ENCODE measurements around the gene NCAM2.

DNA sequence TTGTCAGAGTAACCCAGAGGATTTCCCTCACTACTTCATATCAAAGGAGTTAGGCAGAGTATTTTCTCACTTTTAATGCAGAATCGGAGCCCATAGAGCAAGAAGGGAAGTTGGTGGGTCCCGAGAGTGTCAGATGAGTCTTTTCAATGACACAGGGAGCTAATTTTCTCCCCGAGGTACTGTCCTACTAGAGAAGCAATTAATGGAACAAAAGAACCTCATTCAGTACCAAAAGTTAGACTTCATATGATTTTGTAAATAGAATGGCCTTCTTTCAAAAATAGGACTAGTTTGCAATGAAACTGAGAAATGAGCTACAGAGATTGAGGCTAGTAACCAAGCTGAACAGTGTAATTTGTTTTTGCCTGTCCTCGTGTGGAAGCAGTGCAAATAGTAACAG, 3.9 kb downstream of the NCAM2 start:
- TF ChIP-seq, protein P1, sequence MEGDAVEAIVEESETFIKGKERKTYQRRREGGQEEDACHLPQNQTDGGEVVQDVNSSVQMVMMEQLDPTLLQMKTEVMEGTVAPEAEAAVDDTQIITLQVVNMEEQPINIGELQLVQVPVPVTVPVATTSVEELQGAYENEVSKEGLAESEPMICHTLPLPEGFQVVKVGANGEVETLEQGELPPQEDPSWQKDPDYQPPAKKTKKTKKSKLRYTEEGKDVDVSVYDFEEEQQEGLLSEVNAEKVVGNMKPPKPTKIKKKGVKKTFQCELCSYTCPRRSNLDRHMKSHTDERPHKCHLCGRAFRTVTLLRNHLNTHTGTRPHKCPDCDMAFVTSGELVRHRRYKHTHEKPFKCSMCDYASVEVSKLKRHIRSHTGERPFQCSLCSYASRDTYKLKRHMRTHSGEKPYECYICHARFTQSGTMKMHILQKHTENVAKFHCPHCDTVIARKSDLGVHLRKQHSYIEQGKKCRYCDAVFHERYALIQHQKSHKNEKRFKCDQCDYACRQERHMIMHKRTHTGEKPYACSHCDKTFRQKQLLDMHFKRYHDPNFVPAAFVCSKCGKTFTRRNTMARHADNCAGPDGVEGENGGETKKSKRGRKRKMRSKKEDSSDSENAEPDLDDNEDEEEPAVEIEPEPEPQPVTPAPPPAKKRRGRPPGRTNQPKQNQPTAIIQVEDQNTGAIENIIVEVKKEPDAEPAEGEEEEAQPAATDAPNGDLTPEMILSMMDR (conservative IDR thresholded peaks at IDR 0.05; ENCODE audit: low read depth, low read length): no peak
- no peak for TF ChIP-seq RCOR1 (IDR thresholded peaks at IDR 0.05; ENCODE audit: insufficient replicate concordance, low read length)
- TF ChIP-seq FOS (IDR thresholded peaks at IDR 0.05; ENCODE audit: low read depth, low read length): no peak
- no peak for TF ChIP-seq POLR2A (IDR thresholded peaks at IDR 0.05; ENCODE audit: low read depth, low read length)
- no peak for TF ChIP-seq MAZ (IDR thresholded peaks at IDR 0.05; ENCODE audit: borderline replicate concordance, low read depth, low read length)
- TF ChIP-seq SMC3 (IDR thresholded peaks at IDR 0.05; ENCODE audit: low read depth, low read length): no peak
- TF ChIP-seq RAD21 (IDR thresholded peaks at IDR 0.05; ENCODE audit: low read length): no peak
- no peak for TF ChIP-seq CEBPB (IDR thresholded peaks at IDR 0.05; ENCODE audit: low read depth, low read length)
- TF ChIP-seq, protein P2, sequence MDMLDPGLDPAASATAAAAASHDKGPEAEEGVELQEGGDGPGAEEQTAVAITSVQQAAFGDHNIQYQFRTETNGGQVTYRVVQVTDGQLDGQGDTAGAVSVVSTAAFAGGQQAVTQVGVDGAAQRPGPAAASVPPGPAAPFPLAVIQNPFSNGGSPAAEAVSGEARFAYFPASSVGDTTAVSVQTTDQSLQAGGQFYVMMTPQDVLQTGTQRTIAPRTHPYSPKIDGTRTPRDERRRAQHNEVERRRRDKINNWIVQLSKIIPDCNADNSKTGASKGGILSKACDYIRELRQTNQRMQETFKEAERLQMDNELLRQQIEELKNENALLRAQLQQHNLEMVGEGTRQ (IDR thresholded peaks at IDR 0.05; ENCODE audit: low read depth, low read length): no peak
- TF ChIP-seq BHLHE40 (IDR thresholded peaks at IDR 0.05; ENCODE audit: low read depth, low read length): no peak
- TF ChIP-seq, protein P3, sequence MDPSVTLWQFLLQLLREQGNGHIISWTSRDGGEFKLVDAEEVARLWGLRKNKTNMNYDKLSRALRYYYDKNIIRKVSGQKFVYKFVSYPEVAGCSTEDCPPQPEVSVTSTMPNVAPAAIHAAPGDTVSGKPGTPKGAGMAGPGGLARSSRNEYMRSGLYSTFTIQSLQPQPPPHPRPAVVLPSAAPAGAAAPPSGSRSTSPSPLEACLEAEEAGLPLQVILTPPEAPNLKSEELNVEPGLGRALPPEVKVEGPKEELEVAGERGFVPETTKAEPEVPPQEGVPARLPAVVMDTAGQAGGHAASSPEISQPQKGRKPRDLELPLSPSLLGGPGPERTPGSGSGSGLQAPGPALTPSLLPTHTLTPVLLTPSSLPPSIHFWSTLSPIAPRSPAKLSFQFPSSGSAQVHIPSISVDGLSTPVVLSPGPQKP (IDR thresholded peaks at IDR 0.05; ENCODE audit: borderline replicate concordance, low read depth, low read length): no peak
- no peak for TF ChIP-seq RFX5 (IDR thresholded peaks at IDR 0.05; ENCODE audit: low read depth, low read length)
- TF ChIP-seq MAFK (IDR thresholded peaks at IDR 0.05; ENCODE audit: low read depth, low read length): no peak
- TF ChIP-seq MXI1 (IDR thresholded peaks at IDR 0.05; ENCODE audit: borderline replicate concordance, low read depth, low read length): no peak
